ENCODE results near the gene LGALS7B.

LGALS7B gene

GRCh38 chr19:38836159-38836982 lies 47.4 kb downstream of the LGALS7B start:
- Mint-ChIP-seq H3K9me3 (no peaks in the 10 kb centered on the region), H3K27ac (no peak overlapping the region), H3K4me3 (no peak overlapping the region), H3K27me3 (ENCODE audit: low read depth) (no peaks in the 10 kb centered on the region), H3K36me3 (ENCODE audit: low read depth) (peaks cover 41% of the 10 kb centered on the region), H3K4me1 (ENCODE audit: low read depth) (peaks cover 24% of the 10 kb centered on the region)

GRCh38 chr19:38836983-38837626 lies 48.1 kb downstream of the LGALS7B start:
- Mint-ChIP-seq H3K27me3 (ENCODE audit: low read depth) (no peaks in the 10 kb centered on the region), H3K27ac (no peak overlapping the region), H3K36me3 (ENCODE audit: low read depth) (peaks cover 46% of the 10 kb centered on the region), H3K9me3 (no peaks in the 10 kb centered on the region), H3K4me3 (no peak overlapping the region), H3K4me1 (ENCODE audit: low read depth) (peaks cover 25% of the 10 kb centered on the region)

- peaks cover 52% of the 10 kb centered on the region for H3K36me3 Mint-ChIP-seq (ENCODE audit: low read depth)
- no peak overlapping the region for H3K4me3 Mint-ChIP-seq
- H3K4me1 Mint-ChIP-seq (ENCODE audit: low read depth), result peaks cover 27% of the 10 kb centered on the region
- no peaks in the 10 kb centered on the region for H3K27me3 Mint-ChIP-seq (ENCODE audit: low read depth)
- H3K9me3 Mint-ChIP-seq, result no peaks in the 10 kb centered on the region
- H3K27ac Mint-ChIP-seq, result no peak overlapping the region
Measured at GRCh38 chr19:38837656-38838121, 48.7 kb downstream of the LGALS7B start.

GRCh38 chr19:38838208-38838985 lies 49.4 kb downstream of the LGALS7B start:
- Mint-ChIP-seq H3K36me3 (ENCODE audit: low read depth) (peaks cover 58% of the 10 kb centered on the region), H3K9me3 (no peaks in the 10 kb centered on the region), H3K4me3 (no peak overlapping the region), H3K27me3 (ENCODE audit: low read depth) (no peaks in the 10 kb centered on the region), H3K4me1 (ENCODE audit: low read depth) (peaks cover 34% of the 10 kb centered on the region), H3K27ac (no peak overlapping the region)

GRCh38 chr19:38838986-38839761 lies 50.2 kb downstream of the LGALS7B start:
- Mint-ChIP-seq H3K9me3 (no peaks in the 10 kb centered on the region), H3K4me1 (ENCODE audit: low read depth) (peaks cover 40% of the 10 kb centered on the region), H3K27me3 (ENCODE audit: low read depth) (no peaks in the 10 kb centered on the region), H3K36me3 (ENCODE audit: low read depth) (peaks cover 66% of the 10 kb centered on the region), H3K27ac (peak overlapping the region; percentile 77), H3K4me3 (no peak overlapping the region)

GRCh38 chr19:38839816-38840582 lies 51.0 kb downstream of the LGALS7B start:
- H3K36me3 Mint-ChIP-seq (ENCODE audit: low read depth), result peaks cover 71% of the 10 kb centered on the region
- no peak overlapping the region for H3K27ac Mint-ChIP-seq
- peaks cover 45% of the 10 kb centered on the region for H3K4me1 Mint-ChIP-seq (ENCODE audit: low read depth)
- no peaks in the 10 kb centered on the region for H3K27me3 Mint-ChIP-seq (ENCODE audit: low read depth)
- H3K4me3 Mint-ChIP-seq, result no peak overlapping the region
- no peaks in the 10 kb centered on the region for H3K9me3 Mint-ChIP-seq

GRCh38 chr19:38840583-38840968 lies 51.6 kb downstream of the LGALS7B start:
- peak overlapping the region; percentile 80 for H3K27ac Mint-ChIP-seq
- H3K4me1 Mint-ChIP-seq (ENCODE audit: low read depth), result peaks cover 49% of the 10 kb centered on the region
- no peaks in the 10 kb centered on the region for H3K9me3 Mint-ChIP-seq
- peaks cover 72% of the 10 kb centered on the region for H3K36me3 Mint-ChIP-seq (ENCODE audit: low read depth)
- H3K27me3 Mint-ChIP-seq (ENCODE audit: low read depth), result no peaks in the 10 kb centered on the region
- H3K4me3 Mint-ChIP-seq, result peak overlapping the region; percentile 73
